IMR-90 (cell line): Measurements from ENCODE around the gene NUP88. TPM values are rescaled to one million over a fixed set of nuclear protein-coding genes. Genes with fewer than 3 reads are reported as not detected.

Experiments
- ATAC-seq: fragments of 200-7000 bp; cut with Tn5 transposase; 2 replicates; pipeline ENCODE4 v1.9.1; 2020; ENCODE audit warnings: low read depth, mild to moderate bottlenecking, moderate library complexity
- BruUV-seq: library from RNA; stranded (reverse); fragments of 400-500 nt; replicated peaks from 2 replicates; lab custom pipeline; 2021; lab: Mats Ljungman, UMichigan
- CTCF ChIA-PET: fragments of 300-600 bp; formaldehyde crosslinking; extraction: SDS; loops from one replicate; lab custom pipeline; 2021; ENCODE audit warnings: antibody characterized with exemption; lab: Yijun Ruan, JAX
- POLR2A ChIA-PET: fragments of 300-600 bp; sonication (Branson Sonifier 250); formaldehyde crosslinking; loops from one replicate; lab custom pipeline; 2022; ENCODE audit warnings: antibody characterized with exemption; ENCODE audit not compliant: unreplicated experiment; lab: Charles Lee
- DNase-seq: peaks from one replicate; pipeline ENCODE4 v3.0.0; 2013
- H2AFZ ChIP-seq: replicated peaks from 2 replicates; pipeline ENCODE3; 2013; ENCODE audit warnings: low read length, mild to moderate bottlenecking; ENCODE audit not compliant: poor library complexity
- H2AK5ac ChIP-seq: 2 replicates; pipeline ENCODE4 v1.6.1; 2013; ENCODE audit warnings: low read depth, low read length, inconsistent platforms
- H2AK9ac ChIP-seq: replicated peaks from 2 replicates; pipeline ENCODE3; 2013; ENCODE audit warnings: mild to moderate bottlenecking, low read depth, low read length, moderate library complexity; ENCODE audit not compliant: poor library complexity
- H2BK120ac ChIP-seq: 2 replicates; pipeline ENCODE4 v1.6.1; 2013; ENCODE audit warnings: low read depth, low read length, inconsistent platforms
- H2BK15ac ChIP-seq: 3 replicates; pipeline ENCODE4 v1.6.1; 2013; ENCODE audit warnings: low read depth, low read length, inconsistent platforms
- H2BK20ac ChIP-seq: 2 replicates; pipeline ENCODE4 v1.6.1; 2013; ENCODE audit warnings: low read depth, mild to moderate bottlenecking, inconsistent platforms, low read length, moderate library complexity
- H2BK5ac ChIP-seq: 2 replicates; pipeline ENCODE4 v1.6.1; 2013; ENCODE audit warnings: mild to moderate bottlenecking, low read depth, low read length, inconsistent platforms; ENCODE audit not compliant: poor library complexity, severe bottlenecking
- H3K14ac ChIP-seq: replicated peaks from 2 replicates; pipeline ENCODE4 v1.6.1; 2013; ENCODE audit warnings: low read depth, low read length, inconsistent platforms
- H3K18ac ChIP-seq: 2 replicates; pipeline ENCODE4 v1.6.1; 2013; ENCODE audit warnings: low read depth, low read length, control low read depth
- H3K23ac ChIP-seq: 2 replicates; pipeline ENCODE4 v1.6.1; 2013; ENCODE audit warnings: low read depth, low read length, inconsistent platforms
- H3K27ac ChIP-seq: 2 replicates; pipeline ENCODE4 v1.5.1; 2013; ENCODE audit warnings: mild to moderate bottlenecking, control low read depth, low read length; ENCODE audit not compliant: insufficient read depth
- H3K27me3 ChIP-seq: 2 replicates; pipeline ENCODE4 v1.6.1; 2013; ENCODE audit warnings: low read length; ENCODE audit not compliant: control insufficient read depth, insufficient read depth
- H3K36me3 ChIP-seq: 2 replicates; pipeline ENCODE4 v1.6.1; 2013; ENCODE audit warnings: low read length, mixed read lengths; ENCODE audit not compliant: control insufficient read depth, insufficient read depth
- H3K4ac ChIP-seq: 2 replicates; pipeline ENCODE4 v1.6.1; 2013; ENCODE audit warnings: low read depth, low read length, inconsistent platforms
- H3K4me1 ChIP-seq: 2 replicates; pipeline ENCODE4 v1.6.1; 2013; ENCODE audit warnings: low read length, mixed read lengths; ENCODE audit not compliant: control insufficient read depth, insufficient read depth
- H3K4me2 ChIP-seq: 2 replicates; pipeline ENCODE4 v1.6.1; 2013; ENCODE audit warnings: low read depth, mild to moderate bottlenecking, control low read depth, low read length, moderate library complexity
- H3K4me3 ChIP-seq: 2 replicates; pipeline ENCODE4 v1.5.1; 2013; ENCODE audit warnings: low read depth, mild to moderate bottlenecking, control low read depth, low read length, moderate library complexity; ENCODE audit not compliant: insufficient read depth
- H3K56ac ChIP-seq: 2 replicates; pipeline ENCODE4 v1.6.1; 2013; ENCODE audit warnings: low read length, inconsistent platforms; ENCODE audit not compliant: insufficient read depth; ENCODE audit errors: extremely low read depth
- H3K79me1 ChIP-seq, 2 experiments: 2 replicates each; pipeline ENCODE4 v1.6.1; 2013; ENCODE audit warnings: low read length in 2 of 2, inconsistent platforms in 1 of 2, low read depth in 1 of 2
- H3K9ac ChIP-seq: 2 replicates; pipeline ENCODE4 v1.6.1; 2013; ENCODE audit warnings: low read depth, low read length, control low read depth
- H3K9me1 ChIP-seq: 2 replicates; pipeline ENCODE4 v1.6.1; 2013; ENCODE audit warnings: low read length, inconsistent platforms; ENCODE audit not compliant: insufficient read depth
- H3K9me3 ChIP-seq: 2 replicates; pipeline ENCODE4 v1.6.1; 2013; ENCODE audit warnings: low read length; ENCODE audit not compliant: control insufficient read depth, insufficient read depth
- H4K20me1 ChIP-seq: 2 replicates; pipeline ENCODE4 v1.6.1; 2013; ENCODE audit warnings: low read length, inconsistent platforms; ENCODE audit not compliant: insufficient read depth
- H4K5ac ChIP-seq: 2 replicates; pipeline ENCODE4 v1.6.1; 2013; ENCODE audit warnings: mild to moderate bottlenecking, low read depth, low read length, control low read depth
- H4K8ac ChIP-seq, 2 experiments: 2 replicates each; pipeline ENCODE4 v1.6.1; 2013; ENCODE audit warnings: low read depth in 2 of 2, low read length in 2 of 2, control low read depth in 1 of 2, inconsistent platforms in 1 of 2
- H4K91ac ChIP-seq: 2 replicates; pipeline ENCODE4 v1.6.1; 2013; ENCODE audit warnings: low read depth, low read length, inconsistent platforms; ENCODE audit not compliant: insufficient read depth
- CEBPB ChIP-seq: IDR thresholded peaks from 2 replicates; pipeline ENCODE4 v1.6.1; 2012; ENCODE audit warnings: low read depth, low read length, improper control_type of control experiment
- CHD1 ChIP-seq: IDR thresholded peaks from 2 replicates; pipeline ENCODE4 v1.6.1; 2012; ENCODE audit warnings: low read depth, low read length, improper control_type of control experiment
- MAZ ChIP-seq: IDR thresholded peaks from 2 replicates; pipeline ENCODE4 v1.6.1; 2012; ENCODE audit warnings: low read depth, mild to moderate bottlenecking, low read length, improper control_type of control experiment, moderate library complexity, borderline replicate concordance
- MXI1 ChIP-seq: IDR thresholded peaks from 2 replicates; pipeline ENCODE4 v1.6.1; 2012; ENCODE audit warnings: low read depth, mild to moderate bottlenecking, low read length, moderate library complexity, borderline replicate concordance
- RAD21 ChIP-seq: IDR thresholded peaks from 2 replicates; pipeline ENCODE4 v1.6.1; 2012; ENCODE audit warnings: low read length, improper control_type of control experiment
- SMC3 ChIP-seq: fragments of 150-350 bp; IDR thresholded peaks from 2 replicates; pipeline ENCODE4 v1.6.1; 2016; ENCODE audit warnings: low read depth, mild to moderate bottlenecking, antibody characterized with exemption, low read length, moderate library complexity
- WGBS, 2 experiments: methylation state at CpG; one replicate each; pipeline versions ENCODE4 v1.1.5 to v1.1.7; 2013; ENCODE audit warnings: missing lambda C conversion rate in 2 of 2; ENCODE audit not compliant: insufficient read length in 1 of 2; ENCODE audit errors: extremely low coverage in 2 of 2; 5-methylcytosine and 5-hydroxymethylcytosine counted together
- dilution Hi-C: fragments of 300-500 bp; cut with HindIII; formaldehyde crosslinking; loops from one replicate; pipeline ENCODE4 v1.14.3; 2018; ENCODE audit warnings: low sequenced_read_pairs; ENCODE audit not compliant: unreplicated experiment
- in situ Hi-C: fragments of 300-500 bp; cut with MboI; formaldehyde crosslinking; loops from 3 replicates; pipeline ENCODE4 v1.14.3; 2019; ENCODE audit warnings: low sequenced_read_pairs, inconsistent platforms, mixed read lengths
- intact Hi-C: fragments of 100-400 bp; cut with micrococcal nuclease; formaldehyde crosslinking; loops from 2 replicates; pipeline ENCODE4 v1.10.0; 2022
- polyA plus RNA-seq, 3 experiments: library from polyadenylated mRNA; depleted of rRNA; stranded (reverse); fragments of >200 nt; gene quantifications; 2 replicates each; pipeline ENCODE4 v1.2.3, GENCODE V29; 2012; ENCODE audit warnings: low replicate concordance in 1 of 3
- total RNA-seq: library from RNA; depleted of rRNA; stranded (reverse); fragments of >200 nt; gene quantifications from 2 replicates; pipeline ENCODE4 v1.2.3, GENCODE V29; 2012

Gene NUP88
- total and polyA plus RNA-seq, 2 of the 4 experiments (the other 2 are of a cell fraction): 57.0 to 83.7 TPM

GRCh38 chr17:5396612-5397011 lies 22.9 kb downstream of the NUP88 start:
- Histone ChIP-seq H2BK15ac (no peak overlapping the region), H3K9me3 (no peaks in the 10 kb centered on the region), H3K79me1 (no peaks in the 10 kb centered on the region; a peak in 1 of 4 replicates), H4K8ac (no peak overlapping the region), H3K56ac (no peak overlapping the region), H3K27me3 (no peaks in the 10 kb centered on the region), H3K4me3 (no peak overlapping the region), H2AK9ac (no peak overlapping the region), H3K9ac (no peak overlapping the region), H2AK5ac (no peak overlapping the region), H3K18ac (no peak overlapping the region), H4K5ac (no peak overlapping the region), H2AFZ (no peak overlapping the region), H3K4me2 (no peak overlapping the region), H3K4me1 (no peaks in the 10 kb centered on the region), H3K36me3 (peaks cover 40% of the 10 kb centered on the region), H3K23ac (no peak overlapping the region), H3K4ac (no peak overlapping the region), H2BK5ac (no peak overlapping the region), H2BK120ac (no peak overlapping the region), H2BK20ac (no peak overlapping the region), H3K27ac (no peak overlapping the region), H3K9me1 (no peaks in the 10 kb centered on the region), H4K91ac (no peak overlapping the region), H3K14ac (no peak overlapping the region), H4K20me1 (no peaks in the 10 kb centered on the region)
- ChIA-PET POLR2A (no interaction called here), CTCF (no interaction called here)
- TF ChIP-seq MAZ (no peak), RAD21 (no peak), SMC3 (no peak), CHD1 (no peak), MXI1 (no peak), CEBPB (no peak)
- WGBS, 2 experiments: no CpG with 5 or more reads among the region's 2 CpGs
- BruUV-seq: no TSS peak
- ATAC-seq (no peak), DNase-seq (no peak)
- intact Hi-C loops (no loop called here), in situ Hi-C loops (no loop called here), dilution Hi-C loops (no loop called here)
